COR-L47 (cell line): ENCODE measurements around the gene MBNL1.

Source experiments
- DNase-seq: peaks from one replicate; lab custom pipeline; 2025; lab: John Stamatoyannopoulos, UW

Gene MBNL1

DNA sequence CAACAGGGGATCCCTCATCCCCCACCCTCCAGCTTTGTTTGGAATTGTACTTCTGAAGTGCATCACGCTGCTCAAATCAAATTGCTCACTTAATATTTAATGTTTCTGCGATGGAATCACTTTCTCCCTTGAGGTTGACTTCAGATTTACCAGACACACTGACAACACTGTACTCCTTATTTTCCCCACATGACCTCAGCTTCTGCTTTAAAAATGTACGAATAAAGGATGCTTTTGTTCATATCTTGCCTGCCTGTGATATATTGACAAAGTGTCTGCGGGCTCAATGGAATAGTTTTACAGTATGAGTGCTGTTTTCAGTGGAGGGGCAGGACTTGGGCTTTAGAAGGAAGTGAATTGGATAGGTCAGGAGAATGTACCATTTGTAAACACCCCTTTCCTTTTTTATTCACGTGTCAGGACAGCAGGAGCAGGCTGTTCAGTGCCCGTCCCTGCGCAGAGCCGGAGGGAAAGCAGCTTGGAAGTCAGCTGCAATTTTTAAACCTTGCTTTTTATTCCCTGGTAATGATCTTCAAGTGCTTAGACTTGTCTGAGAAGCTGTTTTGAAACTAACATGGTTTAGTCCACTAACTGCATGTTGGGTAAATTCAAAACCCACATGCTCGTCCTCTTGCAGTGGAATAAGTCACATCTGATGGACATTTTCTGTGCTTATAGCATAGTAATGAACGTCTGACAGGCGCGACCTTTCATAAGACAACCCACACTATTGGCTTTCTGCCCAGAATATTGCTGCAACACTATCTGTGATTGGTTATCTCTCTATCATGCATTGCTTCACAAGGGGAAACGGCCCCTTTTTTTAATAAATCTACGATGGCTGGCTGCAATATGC is 29.9 kb downstream of the MBNL1 start:
- peak; percentile 94 for DNase-seq

- no peak for DNase-seq
Measured at GRCh38 chr3:152299249-152299976, 30.7 kb downstream of the MBNL1 start.

DNA sequence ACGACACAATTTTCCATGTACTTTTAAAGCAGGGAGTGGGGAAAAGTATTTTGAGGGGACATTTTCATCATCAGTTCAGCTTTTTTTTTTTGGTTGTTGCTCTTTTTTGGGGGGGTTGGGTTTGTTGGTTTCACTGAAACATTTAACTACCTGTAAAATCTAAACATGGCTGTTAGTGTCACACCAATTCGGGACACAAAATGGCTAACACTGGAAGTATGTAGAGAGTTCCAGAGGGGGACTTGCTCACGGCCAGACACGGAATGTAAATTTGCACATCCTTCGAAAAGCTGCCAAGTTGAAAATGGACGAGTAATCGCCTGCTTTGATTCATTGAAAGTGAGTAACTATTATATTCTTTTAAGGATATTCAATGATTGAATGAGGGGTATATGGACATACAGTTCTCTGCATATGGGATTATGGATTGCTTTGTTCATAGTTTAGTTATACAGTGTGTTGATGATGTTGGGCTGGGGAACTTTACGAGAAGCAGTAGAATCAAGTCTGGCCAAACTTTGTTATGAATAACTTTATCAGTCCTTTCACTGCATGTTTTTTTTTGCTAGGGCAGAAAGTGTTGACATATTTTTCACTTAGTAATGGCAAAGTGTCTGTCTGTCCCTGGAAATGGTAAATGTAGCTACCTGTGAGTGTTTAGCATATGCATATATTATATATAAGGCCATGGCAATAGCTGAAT is 31.5 kb downstream of the MBNL1 start:
- DNase-seq: no peak

GRCh38 chr3:152301745-152302181 is 33.0 kb downstream of the MBNL1 start:
- no peak for DNase-seq

- DNase-seq: no peak
Measured at GRCh38 chr3:152302521-152303021, 33.8 kb downstream of the MBNL1 start.

DNA sequence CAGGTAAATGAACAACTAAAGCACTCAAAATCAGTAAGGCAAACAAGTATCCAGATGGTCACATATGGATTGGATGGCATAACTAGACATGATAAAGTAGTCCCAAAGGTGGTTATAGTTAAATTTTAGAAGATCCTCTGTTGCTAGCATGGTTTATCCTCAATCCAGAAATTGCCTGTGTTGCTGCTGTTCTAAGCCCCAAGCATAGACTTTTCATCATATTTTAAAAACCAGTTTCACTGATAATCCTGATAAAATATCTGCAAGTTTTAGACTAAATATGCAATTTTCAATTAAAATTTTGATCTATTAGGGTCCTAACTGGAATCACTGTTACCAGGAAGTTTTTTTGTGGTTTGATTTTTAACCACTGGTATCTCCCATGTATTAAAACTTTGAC is 35.4 kb downstream of the MBNL1 start:
- DNase-seq: no peak

- DNase-seq: no peak
Measured at GRCh38 chr3:152305075-152305474, 36.3 kb downstream of the MBNL1 start.

DNA sequence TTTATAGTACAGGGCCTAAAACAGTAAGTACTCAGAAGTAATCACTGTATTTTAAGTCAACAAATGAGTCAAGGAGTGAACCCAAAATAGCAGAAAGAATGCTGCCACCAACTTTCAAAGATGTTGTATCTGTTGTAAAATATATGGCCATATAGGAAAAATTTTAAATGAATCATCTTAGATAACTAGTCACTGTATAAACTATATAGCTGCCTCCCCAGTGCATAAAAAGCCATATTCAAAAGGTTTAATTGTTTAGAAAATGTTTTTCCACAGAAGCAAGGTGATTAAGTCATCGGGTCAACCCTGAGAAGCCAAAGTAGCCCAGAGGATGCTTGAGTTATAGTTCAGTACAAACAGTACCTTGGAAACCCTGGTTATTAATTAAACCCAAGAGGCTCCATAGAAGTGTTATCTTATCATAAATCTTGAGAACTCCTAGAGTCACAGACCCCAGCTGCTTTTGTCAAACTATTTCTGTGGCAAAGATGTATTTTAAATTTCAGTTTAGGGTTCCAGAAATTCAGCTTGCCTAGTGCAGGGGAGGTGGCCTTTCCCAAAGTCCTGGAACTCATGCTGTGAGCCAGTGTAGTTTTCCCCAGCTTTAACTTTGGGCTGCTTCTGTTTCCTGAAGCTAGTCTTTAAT is 39.2 kb downstream of the MBNL1 start:
- DNase-seq: no peak

GRCh38 chr3:152308475-152308844 is 39.7 kb downstream of the MBNL1 start:
- DNase-seq: no peak

GRCh38 chr3:152309031-152309430 is 40.3 kb downstream of the MBNL1 start:
- DNase-seq: no peak

DNA sequence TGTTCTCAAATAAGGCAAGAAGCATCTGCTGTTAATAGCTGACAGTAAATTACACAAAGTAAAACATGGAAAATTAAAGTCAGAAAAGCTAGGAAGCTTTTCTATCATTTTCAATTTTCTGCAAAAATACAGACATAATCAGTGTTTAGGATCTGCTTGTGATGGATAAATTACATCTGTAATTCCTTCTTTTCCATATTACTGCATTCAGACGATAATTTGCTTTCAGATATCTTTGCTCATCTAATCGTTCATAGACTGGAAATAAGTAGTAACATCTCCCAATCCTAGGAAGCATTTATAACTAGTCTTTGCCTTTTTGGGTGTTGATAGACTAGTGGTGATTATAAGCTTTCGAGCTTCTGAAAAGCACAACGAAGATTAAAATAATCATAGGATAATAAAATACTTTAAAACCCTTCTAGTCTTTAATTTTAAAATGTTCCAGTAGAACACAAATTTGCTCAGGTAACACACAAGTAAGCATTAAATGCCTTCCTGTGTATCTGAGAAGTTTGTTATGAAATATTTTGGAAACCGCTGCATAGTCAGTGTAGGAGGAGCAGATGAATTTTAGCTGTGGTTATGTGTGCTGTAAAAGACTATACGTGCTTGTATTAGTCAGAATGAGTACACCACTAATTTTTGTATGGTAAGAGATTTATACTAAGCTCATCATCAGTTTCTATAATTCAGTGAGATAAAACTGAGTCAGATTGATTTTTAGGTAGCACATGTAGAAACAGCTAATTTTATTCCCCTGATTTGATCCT is 41.0 kb downstream of the MBNL1 start:
- no peak for DNase-seq

GRCh38 chr3:152313430-152313829 is 44.7 kb downstream of the MBNL1 start:
- no peak for DNase-seq

DNA sequence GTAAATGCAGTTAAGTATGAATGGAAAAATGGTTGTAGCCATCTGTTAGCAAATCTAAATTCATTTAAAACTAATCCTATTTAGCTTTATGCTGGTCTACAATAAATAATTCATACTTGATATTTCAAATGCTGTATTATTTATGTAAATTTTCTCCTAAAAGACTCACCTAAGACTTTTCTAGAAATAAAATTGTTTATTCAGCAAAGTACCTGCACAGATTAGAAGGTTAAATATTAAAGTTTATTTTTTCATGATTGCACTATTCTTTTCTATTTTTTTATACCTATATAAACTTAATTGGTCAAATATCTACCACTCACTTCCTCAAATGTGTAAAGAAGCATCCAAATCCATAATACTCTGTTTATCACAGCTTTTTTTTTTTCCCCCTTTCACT is 45.2 kb downstream of the MBNL1 start:
- DNase-seq: no peak

DNA sequence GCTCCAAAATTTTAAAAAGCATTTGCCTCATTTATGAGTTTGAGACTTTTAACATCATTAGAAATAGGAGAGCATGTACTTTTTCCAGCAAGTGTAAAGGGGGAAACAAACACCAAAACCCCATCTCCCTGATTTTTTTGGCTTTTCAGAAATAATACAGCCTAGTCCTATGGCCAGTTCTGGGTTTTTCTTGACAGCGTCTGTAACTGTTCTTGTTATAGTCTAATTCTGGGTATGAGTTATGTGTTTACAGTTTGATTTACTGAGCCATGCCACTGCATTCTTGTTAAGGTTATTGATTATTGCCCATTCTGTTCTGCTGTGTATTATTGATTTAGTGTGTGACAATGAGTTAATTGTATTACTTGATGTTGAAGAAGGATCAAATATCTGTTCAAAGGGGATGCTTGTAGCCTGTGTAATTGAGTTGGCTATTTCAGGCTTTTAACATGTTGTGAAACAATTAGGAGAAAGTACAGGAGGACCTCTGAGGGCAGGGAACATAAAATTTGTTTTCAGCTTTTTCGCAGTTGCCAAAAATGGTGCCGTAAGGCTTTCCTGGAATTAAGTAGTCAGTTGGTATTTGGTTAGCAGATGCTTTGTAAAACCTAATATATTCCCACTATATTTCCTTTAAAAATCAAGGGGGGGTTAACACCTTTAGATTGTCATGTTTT is 46.1 kb downstream of the MBNL1 start:
- no peak for DNase-seq

DNA sequence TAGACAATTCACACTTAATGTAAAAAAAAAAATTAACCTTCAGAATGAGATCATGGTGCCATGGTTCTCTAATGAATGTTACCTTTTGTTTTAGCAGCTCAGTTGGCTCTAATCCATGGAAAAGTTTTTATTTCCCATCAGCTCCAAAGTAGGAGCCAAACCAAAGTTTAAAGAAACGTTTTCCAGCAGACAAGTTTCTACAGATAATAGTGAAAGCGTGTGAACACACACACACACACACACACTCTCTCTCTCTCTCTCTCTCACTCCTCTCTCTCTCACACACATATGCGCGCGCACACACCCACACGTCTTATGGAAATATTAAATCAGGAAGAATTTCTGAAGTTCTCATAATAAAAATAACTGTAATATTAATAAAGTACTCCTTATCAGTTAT is 46.9 kb downstream of the MBNL1 start:
- DNase-seq: no peak

DNA sequence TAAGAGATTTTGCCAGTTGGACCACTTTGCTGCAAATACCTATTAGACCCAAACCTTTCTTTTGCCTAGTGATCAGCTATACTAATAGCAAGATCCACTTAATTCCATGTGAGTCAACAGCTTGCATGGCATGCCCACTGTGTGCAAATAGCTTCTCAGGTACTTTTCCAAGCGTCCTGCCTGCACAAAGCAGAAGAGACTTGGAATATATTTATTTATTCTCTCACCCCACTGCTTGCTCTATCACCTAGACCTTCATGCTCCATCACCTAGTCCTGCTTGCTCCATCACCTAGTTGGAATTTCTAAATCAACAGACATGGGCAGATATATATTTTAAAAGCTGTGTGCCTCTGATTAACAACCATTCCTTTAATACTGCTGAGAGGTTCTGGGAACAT is 47.6 kb downstream of the MBNL1 start:
- no peak for DNase-seq

- DNase-seq: no peak
Measured at GRCh38 chr3:152317184-152317583, 48.5 kb downstream of the MBNL1 start.

DNA sequence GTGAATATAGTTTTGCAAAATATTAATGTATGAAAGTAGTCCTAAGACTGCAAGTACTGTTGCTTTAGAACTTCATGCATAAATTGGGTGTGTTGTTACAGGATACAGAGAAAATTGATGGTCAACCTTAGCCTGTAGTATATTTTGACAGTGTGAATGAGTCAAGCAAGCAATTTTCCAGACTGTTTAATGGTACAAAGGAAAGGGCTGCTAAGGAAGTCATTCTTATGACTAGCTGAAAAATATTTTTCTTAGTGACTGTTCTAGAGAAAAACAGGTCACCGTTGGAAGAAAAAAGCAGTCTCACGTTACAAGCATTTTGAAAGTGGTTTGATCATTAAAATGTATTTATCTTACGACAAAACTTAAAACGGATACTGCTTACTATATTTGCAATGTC is 49.2 kb downstream of the MBNL1 start:
- no peak for DNase-seq

DNA sequence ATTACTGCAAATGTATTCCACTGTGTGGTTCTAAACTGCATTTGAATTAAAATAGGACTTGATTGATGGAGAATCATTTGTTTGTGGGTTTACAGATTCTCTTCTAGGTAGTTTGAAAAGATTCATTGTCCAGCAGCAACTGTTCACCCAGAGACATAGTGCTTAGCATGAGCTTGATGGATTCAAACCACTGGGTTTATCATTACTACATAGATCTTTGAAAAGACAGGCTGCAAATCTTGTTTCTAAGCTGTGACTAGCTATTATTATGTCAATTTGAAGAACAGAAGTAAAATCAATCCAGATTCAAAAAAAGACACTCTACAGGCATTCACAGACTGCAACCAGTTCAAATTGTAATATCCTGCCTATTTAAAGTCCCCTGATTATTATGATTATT is 49.8 kb downstream of the MBNL1 start:
- no peak for DNase-seq

GRCh38 chr3:152319256-152319655 is 50.5 kb downstream of the MBNL1 start:
- DNase-seq: no peak
